Erythroblast (primary cell): ENCODE results near the gene RFX2.

Source experiments
- GATA1 ChIP-seq: IDR thresholded peaks from 2 replicates; pipeline ENCODE4 v1.6.1; 2011; ENCODE audit warnings: low read depth, mild to moderate bottlenecking, control low read depth, low read length, moderate library complexity
- POLR2A ChIP-seq: IDR thresholded peaks from 2 replicates; pipeline ENCODE4 v1.6.1; 2011; ENCODE audit warnings: mild to moderate bottlenecking, low read length

- TF ChIP-seq POLR2A, result no peak
- TF ChIP-seq GATA1, result no peak
Observed at GRCh38 chr19:6099599-6099998, 10.7 kb downstream of the RFX2 start.
